Fibroblast of villous mesenchyme (primary cell): ENCODE measurements around the gene MOV10L1. TPM values are rescaled to one million over a fixed set of nuclear protein-coding genes. Genes with fewer than 3 reads are reported as not detected.
A peak's percentile ranks its signal among the peaks of the same experiment; 100 is the strongest.

Experiments
- DNase-seq: peaks from one replicate; pipeline ENCODE4 v3.0.0-alpha.2; 2010; ENCODE audit warnings: low read depth
- H3K4me3 ChIP-seq: 2 replicates; pipeline ENCODE4 v1.5.1; 2011; ENCODE audit warnings: low read depth, mild to moderate bottlenecking, low read length
- CTCF ChIP-seq: IDR thresholded peaks from 2 replicates; pipeline ENCODE4 v1.5.1; 2012; ENCODE audit warnings: low read depth, mild to moderate bottlenecking, low read length; ENCODE audit not compliant: insufficient read depth
- total RNA-seq: library from RNA; depleted of rRNA; stranded (reverse); fragments of >200 nt; gene quantifications from 2 replicates; pipeline ENCODE4 v1.2.3, GENCODE V29; 2012

Gene MOV10L1
- total RNA-seq, 1 donor: 10.8 TPM

- no peak overlapping the region for H3K4me3 ChIP-seq
These were observed 27.5 kb downstream of the MOV10L1 start for GRCh38 chr22:50117168-50117762.

GRCh38 chr22:50118129-50118528 is 28.3 kb downstream of the MOV10L1 start:
- no peak for TF ChIP-seq CTCF
- H3K4me3 ChIP-seq: no peak overlapping the region
- DNase-seq: no peak

More at GRCh38 chr22:50117168-50117762, 27.5 kb downstream of the MOV10L1 start:
- DNase-seq: no peak
- TF ChIP-seq CTCF: no peak

- no peak overlapping the region for H3K4me3 ChIP-seq
- TF ChIP-seq CTCF: no peak
- peak; percentile 100 for DNase-seq
These were observed 28.9 kb downstream of the MOV10L1 start for GRCh38 chr22:50118557-50119168.

GRCh38 chr22:50119169-50119767 is 29.5 kb downstream of the MOV10L1 start:
- no peak overlapping the region for H3K4me3 ChIP-seq
- no peak for DNase-seq
- no peak for TF ChIP-seq CTCF

DNA sequence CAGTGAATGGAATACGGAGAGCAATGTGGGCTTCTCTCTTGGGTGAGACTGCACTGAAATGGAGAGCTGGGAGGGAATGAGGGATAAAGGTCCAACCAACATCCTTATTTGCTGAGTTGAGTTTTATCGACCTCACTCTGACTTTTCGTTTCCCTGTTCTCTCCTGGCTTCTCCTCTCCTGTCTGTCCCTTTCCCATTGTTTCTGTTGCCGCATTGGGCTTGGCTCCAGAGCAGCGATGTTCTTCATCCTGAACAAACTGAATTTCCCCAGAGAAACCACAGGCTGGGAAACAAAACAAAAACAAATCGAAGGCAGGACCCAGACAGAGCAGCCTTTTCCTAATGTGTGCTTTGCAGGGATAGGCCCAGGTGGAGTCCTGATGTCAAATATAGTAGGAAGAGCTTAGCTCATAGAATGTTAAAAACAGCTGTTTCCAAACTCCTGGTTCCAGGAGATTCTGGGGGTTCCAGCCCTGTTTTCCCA is 30.0 kb downstream of the MOV10L1 start:
- H3K4me3 ChIP-seq: no peak overlapping the region
- DNase-seq: peak; percentile 89
- TF ChIP-seq CTCF: no peak

DNA sequence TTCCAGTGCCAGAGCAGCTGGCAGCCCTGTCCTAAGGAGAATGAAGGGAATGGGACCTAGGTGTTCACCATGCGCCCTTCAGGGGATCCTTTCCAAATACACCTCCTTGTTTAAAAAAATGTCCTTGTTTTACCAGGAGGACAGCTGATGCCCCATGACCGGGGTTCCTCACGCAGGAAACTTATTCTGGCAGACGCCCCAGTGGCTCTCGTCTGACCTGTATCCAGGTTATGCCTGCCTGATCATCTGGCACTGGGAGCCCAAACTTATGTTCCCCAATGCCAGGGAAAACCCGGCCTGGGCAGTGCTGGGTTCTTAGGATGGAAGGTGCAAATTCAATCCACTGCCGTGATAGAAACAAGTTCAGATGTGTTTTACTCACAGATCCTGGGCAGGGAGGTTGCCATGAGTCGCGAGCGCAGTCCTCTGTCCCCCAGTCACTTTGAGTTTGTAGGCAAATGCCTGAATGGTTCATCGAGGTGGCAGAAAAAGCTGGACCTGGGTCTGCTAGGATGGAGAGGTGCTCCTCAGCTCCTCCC is 31.5 kb downstream of the MOV10L1 start:
- no peak for TF ChIP-seq CTCF
- no peak for DNase-seq
- H3K4me3 ChIP-seq: no peak overlapping the region
